Neural crest cell (in vitro differentiated cells): ENCODE results near the gene BLOC1S1. TPM values are rescaled to one million over a fixed set of nuclear protein-coding genes. Genes with fewer than 3 reads are reported as not detected.

Source experiments
- DNase-seq: peaks from one replicate; pipeline ENCODE4 v3.0.0; 2021; ENCODE audit warnings: low read depth, mixed read lengths, low spot score
- H3K27ac Mint-ChIP-seq: one replicate; pipeline ENCODE4 v1.8.0; 2021; ENCODE audit warnings: mild to moderate bottlenecking, mixed read lengths; ENCODE audit not compliant: unreplicated experiment
- H3K27me3 Mint-ChIP-seq: 2 replicates; pipeline ENCODE4 v1.8.0; 2021; ENCODE audit warnings: low read depth, mild to moderate bottlenecking, mixed read lengths
- H3K36me3 Mint-ChIP-seq: 2 replicates; pipeline ENCODE4 v1.8.0; 2021; ENCODE audit warnings: low read depth, mild to moderate bottlenecking, mixed read lengths
- H3K4me1 Mint-ChIP-seq: 2 replicates; pipeline ENCODE4 v1.8.0; 2021; ENCODE audit warnings: mixed read lengths
- H3K4me3 Mint-ChIP-seq: one replicate; pipeline ENCODE4 v1.8.0; 2021; ENCODE audit warnings: mild to moderate bottlenecking, mixed read lengths
- H3K9me3 Mint-ChIP-seq: 2 replicates; pipeline ENCODE4 v1.8.0; 2021; ENCODE audit warnings: mixed read lengths
- CTCF ChIP-seq: fragments of 200-600 bp; sonication (generic); conservative IDR thresholded peaks from 2 replicates; pipeline ENCODE4 v1.5.0; 2021; ENCODE audit warnings: antibody characterized with exemption, mild to moderate bottlenecking
- total RNA-seq: library from RNA; stranded (reverse); gene quantifications from 2 replicates; pipeline ENCODE4 v1.2.1, GENCODE V29; 2021

The BLOC1S1 gene
- total RNA-seq, 1 donor from 2014 or later, result 111 TPM

- Mint-ChIP-seq H3K27me3 (peaks cover 3% of the 10 kb centered on the region), H3K9me3 (no peaks in the 10 kb centered on the region), H3K36me3 (no peaks in the 10 kb centered on the region), H3K4me3 (no peak overlapping the region), H3K4me1 (no peaks in the 10 kb centered on the region), H3K27ac (no peak overlapping the region)
- no peak for DNase-seq
- TF ChIP-seq CTCF, result no peak
Measured at GRCh38 chr12:55675666-55676065, 40.2 kb upstream of the BLOC1S1 start.

DNA sequence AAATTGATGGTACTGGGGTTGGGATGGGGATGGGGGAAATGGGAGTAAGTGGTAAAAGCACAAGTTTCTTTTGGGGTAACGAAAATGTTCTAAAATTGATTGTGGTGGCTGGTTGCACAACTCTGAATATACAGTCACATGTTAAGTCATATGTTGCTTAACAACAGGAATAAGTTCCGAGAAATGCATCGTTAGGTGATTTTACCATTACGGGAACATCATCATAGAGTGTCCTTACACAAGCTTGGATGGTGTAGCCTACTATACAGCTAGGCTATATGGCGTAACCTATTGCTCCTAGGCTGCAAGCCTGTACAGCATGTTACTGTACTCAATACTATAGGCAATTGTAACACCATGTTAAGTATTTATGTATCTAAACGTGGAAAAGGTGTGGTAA is 39.1 kb upstream of the BLOC1S1 start:
- H3K27ac Mint-ChIP-seq, result no peak overlapping the region
- no peaks in the 10 kb centered on the region for H3K9me3 Mint-ChIP-seq
- TF ChIP-seq CTCF, result no peak
- no peaks in the 10 kb centered on the region for H3K36me3 Mint-ChIP-seq
- no peak for DNase-seq
- H3K4me1 Mint-ChIP-seq, result peaks cover 10% of the 10 kb centered on the region
- no peak overlapping the region for H3K4me3 Mint-ChIP-seq
- H3K27me3 Mint-ChIP-seq, result peaks cover 7% of the 10 kb centered on the region

DNA sequence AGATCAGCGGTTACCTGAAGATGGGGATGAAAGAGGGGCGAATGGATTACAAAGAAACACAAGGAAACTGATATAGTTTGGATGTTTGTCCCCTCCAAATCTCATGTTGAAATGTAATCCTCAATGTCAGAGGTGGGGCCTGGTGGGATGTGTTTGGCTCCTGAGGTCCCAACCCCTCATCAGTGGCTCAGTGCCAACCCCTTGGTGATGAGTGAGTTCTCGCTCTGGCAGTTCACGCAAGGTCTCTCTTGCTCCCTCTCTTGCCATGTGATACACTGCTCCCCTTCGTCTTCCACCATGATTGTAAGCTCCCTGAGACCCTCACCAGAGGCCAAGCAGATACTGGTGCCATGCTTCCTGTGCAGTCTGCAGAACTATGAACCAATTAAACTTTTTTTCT is 36.2 kb upstream of the BLOC1S1 start:
- Mint-ChIP-seq H3K36me3 (no peaks in the 10 kb centered on the region), H3K27ac (no peak overlapping the region), H3K27me3 (peaks cover 7% of the 10 kb centered on the region), H3K4me3 (no peak overlapping the region), H3K4me1 (peaks cover 17% of the 10 kb centered on the region), H3K9me3 (no peaks in the 10 kb centered on the region)
- DNase-seq, result no peak
- TF ChIP-seq CTCF, result no peak

GRCh38 chr12:55681142-55682077 is 34.4 kb upstream of the BLOC1S1 start:
- Mint-ChIP-seq H3K4me3 (peak overlapping the region; percentile 69), H3K27me3 (peaks cover 5% of the 10 kb centered on the region), H3K4me1 (peaks cover 17% of the 10 kb centered on the region), H3K27ac (no peak overlapping the region), H3K9me3 (no peaks in the 10 kb centered on the region), H3K36me3 (no peaks in the 10 kb centered on the region)
- TF ChIP-seq CTCF, result peak; percentile 43
- DNase-seq, result peak; percentile 32

DNA sequence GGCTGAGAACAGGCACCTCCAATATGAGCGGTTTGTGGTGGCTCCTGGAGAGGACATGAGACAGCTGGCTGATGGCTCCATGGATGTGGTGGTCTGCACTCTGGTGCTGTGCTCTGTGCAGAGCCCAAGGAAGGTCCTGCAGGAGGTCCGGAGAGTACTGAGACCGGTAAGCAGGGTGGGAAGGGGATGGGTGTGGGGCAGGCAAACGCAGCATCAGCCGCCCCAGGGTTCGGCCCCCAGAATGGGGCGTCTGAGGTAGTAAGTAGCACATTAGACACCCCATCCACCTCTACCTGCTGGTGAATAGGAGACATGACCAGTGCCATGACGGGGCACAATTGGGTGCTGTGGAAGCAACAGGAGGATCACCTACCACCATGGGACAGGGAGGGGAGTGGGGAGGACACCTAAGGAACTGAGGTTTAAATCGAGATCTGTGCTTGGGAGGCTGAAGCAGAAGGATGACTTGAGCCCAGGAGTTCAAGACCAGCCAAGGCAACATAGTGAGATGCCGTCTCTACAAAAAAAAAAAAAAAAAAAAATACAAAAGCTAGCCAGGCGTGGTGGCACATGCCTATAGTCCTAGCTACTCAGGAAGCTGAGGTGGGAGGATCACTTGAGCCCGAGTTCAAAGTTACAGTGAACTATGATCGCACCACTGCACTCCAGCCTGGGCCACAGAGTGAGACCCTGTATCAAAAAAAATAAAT is 33.6 kb upstream of the BLOC1S1 start:
- no peak for TF ChIP-seq CTCF
- H3K4me1 Mint-ChIP-seq, result peaks cover 17% of the 10 kb centered on the region
- no peak overlapping the region for H3K4me3 Mint-ChIP-seq
- DNase-seq, result no peak
- H3K9me3 Mint-ChIP-seq, result no peaks in the 10 kb centered on the region
- H3K27ac Mint-ChIP-seq, result no peak overlapping the region
- H3K27me3 Mint-ChIP-seq, result peaks cover 5% of the 10 kb centered on the region
- H3K36me3 Mint-ChIP-seq, result peaks cover 4% of the 10 kb centered on the region
